NT2/D1 (cell line): ENCODE data around the gene NCDN.

ENCODE experiments used
- YY1 ChIP-seq: IDR thresholded peaks from 2 replicates; pipeline ENCODE4 v1.6.1; 2011; ENCODE audit not compliant: insufficient read length, insufficient read depth
- ZNF274 ChIP-seq: IDR thresholded peaks from 2 replicates; pipeline ENCODE4 v1.6.1; 2011; ENCODE audit warnings: mild to moderate bottlenecking, low read depth, low read length

DNA sequence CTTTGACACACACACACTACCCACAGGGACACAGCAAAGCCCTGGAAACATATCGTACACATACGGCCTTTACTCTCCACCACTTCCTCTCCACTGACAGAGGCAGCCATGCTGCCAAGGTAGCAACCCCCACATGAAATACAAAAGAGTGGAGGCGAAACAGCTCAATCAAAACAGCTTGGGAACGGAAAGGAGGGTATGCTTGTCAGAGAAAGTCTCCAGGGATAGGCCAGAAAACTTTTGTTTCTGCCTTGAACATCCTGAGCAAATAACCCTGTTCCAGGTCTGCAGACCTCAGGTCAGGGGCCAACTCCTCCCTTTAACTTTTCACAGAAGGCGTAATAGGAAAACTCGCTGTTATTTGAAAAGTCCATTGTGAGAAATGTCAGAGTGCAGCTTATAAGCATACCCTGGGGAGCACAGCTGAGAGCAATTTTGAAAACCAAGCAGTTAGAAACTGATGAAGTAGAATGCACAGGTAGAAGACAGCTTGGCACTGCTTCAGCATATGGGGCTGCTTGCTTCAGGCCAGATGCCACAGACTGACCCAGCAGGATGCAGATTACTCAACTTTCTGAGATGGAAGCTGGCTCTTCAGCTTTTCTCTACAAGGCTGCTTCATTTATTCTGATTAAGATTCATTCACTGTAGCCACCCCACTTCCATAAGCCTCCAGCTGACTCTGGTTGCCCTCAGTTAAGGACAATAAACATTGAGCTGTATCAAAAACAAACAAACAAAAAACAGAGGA is 18.4 kb upstream of the NCDN start:
- TF ChIP-seq YY1 (no peak), ZNF274 (no peak)
